ENCODE data around the gene ELP1.

DNA sequence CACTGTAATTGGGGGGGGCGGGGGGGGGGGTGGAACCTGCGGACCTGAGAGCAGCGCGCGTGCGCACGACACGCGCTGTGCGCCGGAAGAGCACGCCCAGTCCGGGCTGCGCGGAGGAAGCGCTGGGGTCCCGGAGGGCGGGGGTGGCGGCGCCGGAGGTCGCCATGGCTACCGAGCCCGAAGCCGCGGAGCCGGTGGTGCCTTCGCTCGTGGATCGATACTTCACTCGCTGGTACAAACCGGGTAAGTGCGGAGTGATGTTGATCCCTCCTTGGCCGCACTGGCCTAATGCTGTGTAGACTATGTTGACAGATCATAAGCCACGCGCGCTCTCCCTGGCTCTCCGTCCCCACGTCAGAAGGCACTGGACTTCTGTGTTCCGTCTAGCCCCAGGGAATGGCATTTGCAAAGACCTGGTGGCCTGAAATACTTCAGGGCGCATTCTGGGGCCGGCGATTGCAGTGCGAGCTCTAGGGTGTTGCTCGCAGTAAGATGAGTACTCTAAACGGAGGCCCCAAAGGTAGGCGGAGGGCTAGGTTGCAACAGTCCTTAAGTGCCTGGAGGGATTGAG, 484 bp upstream of the ELP1 start, which contains the start of gene ABITRAM:
- TF ChIP-seq, protein P1, sequence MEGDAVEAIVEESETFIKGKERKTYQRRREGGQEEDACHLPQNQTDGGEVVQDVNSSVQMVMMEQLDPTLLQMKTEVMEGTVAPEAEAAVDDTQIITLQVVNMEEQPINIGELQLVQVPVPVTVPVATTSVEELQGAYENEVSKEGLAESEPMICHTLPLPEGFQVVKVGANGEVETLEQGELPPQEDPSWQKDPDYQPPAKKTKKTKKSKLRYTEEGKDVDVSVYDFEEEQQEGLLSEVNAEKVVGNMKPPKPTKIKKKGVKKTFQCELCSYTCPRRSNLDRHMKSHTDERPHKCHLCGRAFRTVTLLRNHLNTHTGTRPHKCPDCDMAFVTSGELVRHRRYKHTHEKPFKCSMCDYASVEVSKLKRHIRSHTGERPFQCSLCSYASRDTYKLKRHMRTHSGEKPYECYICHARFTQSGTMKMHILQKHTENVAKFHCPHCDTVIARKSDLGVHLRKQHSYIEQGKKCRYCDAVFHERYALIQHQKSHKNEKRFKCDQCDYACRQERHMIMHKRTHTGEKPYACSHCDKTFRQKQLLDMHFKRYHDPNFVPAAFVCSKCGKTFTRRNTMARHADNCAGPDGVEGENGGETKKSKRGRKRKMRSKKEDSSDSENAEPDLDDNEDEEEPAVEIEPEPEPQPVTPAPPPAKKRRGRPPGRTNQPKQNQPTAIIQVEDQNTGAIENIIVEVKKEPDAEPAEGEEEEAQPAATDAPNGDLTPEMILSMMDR (IDR thresholded peaks at IDR 0.05 in 4 of 5, conservative IDR thresholded peaks at IDR 0.05 in 1 of 5), result no peak
- TF ChIP-seq POLR2A (IDR thresholded peaks at IDR 0.05), result peak in 1 of 2 donors; percentile 9

All from gastrocnemius medialis (tissue), 4 donors.